Uterus (tissue), 4 donors: ENCODE data around the gene NRG3. TPM values are rescaled to one million over a fixed set of nuclear protein-coding genes. Genes with fewer than 3 reads are reported as not detected.

Experiments
- DNase-seq, 2 donors: peaks; one replicate each; pipeline ENCODE4 v3.0.0-alpha.2; 2019 to 2020
- H3K27ac ChIP-seq, 2 donors: fragments of 200-600 bp; sonication (generic); 1 replicate in 1 of 2; 2 replicates in 1 of 2; pipeline ENCODE4 v1.5.1; 2016 to 2018
- H3K27me3 ChIP-seq, 2 donors: fragments of 200-600 bp; sonication (generic); one replicate each; pipeline ENCODE4 v1.5.1; 2018 to 2019; ENCODE audit warnings: control low read depth in 1 of 2
- H3K36me3 ChIP-seq, 2 donors: fragments of 200-600 bp; sonication (generic); one replicate each; pipeline ENCODE4 v1.5.1; 2019; ENCODE audit warnings: control low read depth in 1 of 2
- H3K4me1 ChIP-seq, 2 donors: fragments of 200-600 bp; sonication (generic); one replicate each; pipeline ENCODE4 v1.5.1; 2018 to 2019; ENCODE audit warnings: control low read depth in 1 of 2
- H3K4me3 ChIP-seq, 2 donors: fragments of 200-600 bp; sonication (generic); 1 replicate in 1 of 2; 2 replicates in 1 of 2; pipeline ENCODE4 v1.5.1; 2018 to 2019; ENCODE audit warnings: mild to moderate bottlenecking in 1 of 2
- H3K9me3 ChIP-seq, 2 donors: fragments of 200-600 bp; sonication (generic); one replicate each; pipeline ENCODE4 v1.5.1; 2019; ENCODE audit warnings: control low read depth in 1 of 2
- CTCF ChIP-seq, 4 experiments: fragments of 200-600 bp in 2 of 4; fragments of 450-650 bp in 2 of 4; sonication (generic) in 2 of 4; IDR thresholded peaks; one replicate each; pipeline ENCODE4 v1.5.1; 2016 to 2019; ENCODE audit warnings: antibody characterized with exemption in 4 of 4, mild to moderate bottlenecking in 2 of 4, moderate library complexity in 1 of 4
- POLR2A ChIP-seq, 2 donors: fragments of 450-650 bp; IDR thresholded peaks; one replicate each; pipeline ENCODE4 v1.6.1; 2016; ENCODE audit warnings: antibody characterized with exemption in 2 of 2, mild to moderate bottlenecking in 1 of 2, moderate library complexity in 1 of 2
- intact Hi-C: fragments of 100-400 bp; cut with DNase I; formaldehyde crosslinking; loops from one replicate; pipeline ENCODE4 v1.15.1; 2023; ENCODE audit warnings: low total_unique reads
- total RNA-seq, 4 donors: library from RNA; depleted of rRNA in 3 of 4; stranded (reverse); fragments of >200 nt in 3 of 4; gene quantifications; one replicate each; pipeline versions ENCODE4 v1.1.0 to v1.2.4, GENCODE V29; 2014 to 2023
- donor health status: DM: yes; HTN: yes; CAD: no.

Gene NRG3
- total RNA-seq, 4 donors from 2014 or later = 0.27 to 1.0 TPM; not detected in 2

GRCh38 chr10:81961451-81962184 lies 86.6 kb downstream of the NRG3 start:
- no peak overlapping the region for H3K4me3 ChIP-seq
- TF ChIP-seq CTCF (IDR thresholded peaks at IDR 0.05) = no peak
- no peak for TF ChIP-seq POLR2A (IDR thresholded peaks at IDR 0.05)
- no peaks in the 10 kb centered on the region for H3K9me3 ChIP-seq
- H3K27me3 ChIP-seq = no peaks in the 10 kb centered on the region
- no peak overlapping the region for H3K27ac ChIP-seq
- intact Hi-C loops = no loop called here
- no peak for DNase-seq
- no peaks in the 10 kb centered on the region for H3K36me3 ChIP-seq
- H3K4me1 ChIP-seq = no peaks in the 10 kb centered on the region

DNA sequence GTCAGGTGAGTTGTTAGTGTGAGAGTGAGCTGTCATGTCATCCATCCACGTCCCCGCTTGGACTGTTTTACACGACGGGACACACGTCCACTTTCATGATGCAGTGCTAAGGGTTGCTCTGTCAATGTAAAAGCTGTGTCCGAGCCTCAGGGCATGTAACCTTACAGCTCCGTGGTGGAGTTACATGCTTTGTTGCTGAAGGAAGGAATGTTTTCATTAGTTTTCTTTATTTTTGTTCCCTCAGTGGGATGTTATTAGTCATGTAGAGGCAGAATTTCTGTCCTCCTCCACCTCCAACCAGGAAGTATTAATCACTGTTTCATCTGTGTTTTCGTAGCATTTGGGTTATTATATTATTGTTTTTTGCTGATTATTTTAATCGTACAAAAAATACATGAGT lies 88.6 kb downstream of the NRG3 start:
- Histone ChIP-seq H3K4me1 (no peaks in the 10 kb centered on the region), H3K36me3 (no peaks in the 10 kb centered on the region), H3K27me3 (no peaks in the 10 kb centered on the region), H3K27ac (no peak overlapping the region), H3K4me3 (no peak overlapping the region), H3K9me3 (no peaks in the 10 kb centered on the region)
- TF ChIP-seq CTCF (IDR thresholded peaks at IDR 0.05) (no peak), POLR2A (IDR thresholded peaks at IDR 0.05) (no peak)
- DNase-seq = no peak
- intact Hi-C loops = no loop called here

DNA sequence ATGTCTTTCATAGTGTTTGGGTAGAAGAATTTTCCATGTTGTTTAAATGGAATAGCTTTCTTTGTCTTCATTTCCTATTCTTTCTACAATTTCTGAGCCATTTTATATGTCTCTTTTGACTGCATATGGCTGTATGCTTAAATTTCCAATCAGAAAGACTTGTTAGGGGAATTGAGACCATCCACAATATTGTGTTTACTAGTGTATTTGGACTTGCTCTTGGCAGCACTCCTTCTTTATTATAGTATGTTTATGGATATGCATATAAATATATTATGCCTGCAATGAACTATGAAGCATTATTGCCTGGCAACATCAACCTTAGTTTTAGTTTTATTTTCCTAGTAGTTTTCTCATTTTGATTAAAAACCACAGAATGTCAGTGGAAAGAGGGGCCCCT lies 92.7 kb downstream of the NRG3 start:
- Histone ChIP-seq H3K27ac (no peak overlapping the region), H3K36me3 (no peaks in the 10 kb centered on the region), H3K4me3 (no peak overlapping the region), H3K9me3 (no peaks in the 10 kb centered on the region), H3K4me1 (no peaks in the 10 kb centered on the region), H3K27me3 (no peaks in the 10 kb centered on the region)
- no peak for DNase-seq
- TF ChIP-seq POLR2A (IDR thresholded peaks at IDR 0.05) (no peak), CTCF (IDR thresholded peaks at IDR 0.05) (no peak)
- intact Hi-C loops = no loop called here

GRCh38 chr10:81969136-81969535 lies 94.1 kb downstream of the NRG3 start:
- Histone ChIP-seq H3K36me3 (no peaks in the 10 kb centered on the region), H3K9me3 (no peaks in the 10 kb centered on the region), H3K4me1 (no peaks in the 10 kb centered on the region), H3K27me3 (no peaks in the 10 kb centered on the region), H3K4me3 (no peak overlapping the region), H3K27ac (no peak overlapping the region)
- TF ChIP-seq POLR2A (IDR thresholded peaks at IDR 0.05) = no peak
- no peak for TF ChIP-seq CTCF (IDR thresholded peaks at IDR 0.05)
- DNase-seq = no peak
- intact Hi-C loops = no loop called here

DNA sequence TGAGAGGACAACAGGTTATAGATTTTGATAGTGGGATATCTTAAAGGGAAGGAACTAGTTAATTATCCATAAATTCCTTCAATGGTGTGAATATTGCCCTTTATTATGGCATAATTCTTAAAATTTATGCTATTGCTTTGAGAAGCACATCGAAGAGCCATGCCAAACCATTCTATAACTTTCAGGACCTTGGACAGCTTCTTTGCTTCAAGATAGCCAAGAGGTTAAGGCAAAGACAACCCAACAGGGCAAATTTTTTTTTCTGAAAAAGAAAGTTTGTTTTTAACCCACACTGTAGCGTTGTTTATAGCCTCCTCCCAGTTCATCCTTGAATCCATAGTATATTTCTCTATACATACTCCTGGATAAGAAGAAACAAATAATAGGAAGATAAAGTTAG lies 103.2 kb downstream of the NRG3 start:
- Histone ChIP-seq H3K4me1 (no peaks in the 10 kb centered on the region), H3K36me3 (no peaks in the 10 kb centered on the region), H3K27me3 (no peaks in the 10 kb centered on the region), H3K9me3 (no peaks in the 10 kb centered on the region), H3K4me3 (no peak overlapping the region), H3K27ac (no peak overlapping the region)
- intact Hi-C loops = no loop called here
- TF ChIP-seq CTCF (IDR thresholded peaks at IDR 0.05) = no peak
- TF ChIP-seq POLR2A (IDR thresholded peaks at IDR 0.05) = no peak
- DNase-seq = no peak
